Cardiac muscle cell (in vitro differentiated cells and primary cell): Measurements from ENCODE around the gene IQCM. TPM values are rescaled to one million over a fixed set of nuclear protein-coding genes. Genes with fewer than 3 reads are reported as not detected.

Experiments
- DNase-seq, 2 donors: peaks; one replicate each; pipeline versions ENCODE4 v3.0.0 to v3.0.0-alpha.2; 2010 to 2017; ENCODE audit warnings: low read depth in 1 of 2, low spot score in 1 of 2
- H3K27ac ChIP-seq: fragments of 200-600 bp; sonication (generic); 2 replicates; pipeline ENCODE4 v1.5.1; 2016
- H3K27me3 ChIP-seq: fragments of 200-600 bp; sonication (generic); 2 replicates; pipeline ENCODE4 v1.6.0; 2016; ENCODE audit warnings: control low read depth
- H3K36me3 ChIP-seq: fragments of 200-600 bp; sonication (generic); 2 replicates; pipeline ENCODE4 v1.5.1; 2016; ENCODE audit warnings: control low read depth
- H3K4me1 ChIP-seq: fragments of 200-600 bp; sonication (generic); 2 replicates; pipeline ENCODE4 v1.8.1; 2017; ENCODE audit warnings: low read depth, mild to moderate bottlenecking, mixed run types
- H3K4me3 ChIP-seq: fragments of 200-600 bp; sonication (generic); 2 replicates; pipeline ENCODE4 v1.5.1; 2016; ENCODE audit warnings: mild to moderate bottlenecking
- H3K9me3 ChIP-seq: fragments of 200-600 bp; sonication (generic); 2 replicates; pipeline ENCODE4 v1.5.1; 2017; ENCODE audit warnings: low read depth, mild to moderate bottlenecking, control low read depth
- polyA plus RNA-seq: library from polyadenylated mRNA; unstranded; fragments of >200 nt; fragmentation: Nextera tagmentation; extraction: Ambion mirVana; gene quantifications from 2 replicates; pipeline ENCODE4 v1.2.1, GENCODE V29; 2016
- total RNA-seq: library from RNA; depleted of rRNA; stranded (reverse); fragments of >200 nt; gene quantifications from 2 replicates; pipeline ENCODE4 v1.2.3, GENCODE V29; 2016
- TF ChIP-seq, protein P1 (sequence below): IDR thresholded peaks from 2 replicates; pipeline ENCODE4 v1.5.1; 2012; ENCODE audit warnings: low read depth, mild to moderate bottlenecking, low read length

The IQCM gene
- total and polyA plus RNA-seq, 2 experiments from 2014 or later: not detected

DNA sequence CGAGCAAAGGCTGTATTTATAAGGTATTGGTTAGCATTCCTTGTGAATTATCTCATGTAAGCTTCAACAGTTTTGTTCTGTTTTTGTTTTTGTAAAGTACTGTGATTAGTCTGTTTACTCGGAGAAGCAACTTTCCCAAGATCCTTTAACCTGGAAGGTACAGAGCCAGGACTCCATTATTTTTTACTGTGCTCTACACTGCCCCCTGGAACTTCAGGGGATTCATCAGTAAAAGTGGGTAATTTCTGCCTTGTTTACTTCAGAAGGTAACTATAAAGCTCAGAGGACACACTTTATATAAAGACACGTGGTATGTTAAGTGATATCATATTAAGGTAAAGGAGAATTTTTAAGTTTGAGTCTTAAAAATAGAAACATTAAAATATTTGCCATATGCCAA, 124.9 kb downstream of the IQCM start:
- no peaks in the 10 kb centered on the region for H3K36me3 ChIP-seq
- H3K27ac ChIP-seq: no peak overlapping the region
- TF ChIP-seq, protein P1, sequence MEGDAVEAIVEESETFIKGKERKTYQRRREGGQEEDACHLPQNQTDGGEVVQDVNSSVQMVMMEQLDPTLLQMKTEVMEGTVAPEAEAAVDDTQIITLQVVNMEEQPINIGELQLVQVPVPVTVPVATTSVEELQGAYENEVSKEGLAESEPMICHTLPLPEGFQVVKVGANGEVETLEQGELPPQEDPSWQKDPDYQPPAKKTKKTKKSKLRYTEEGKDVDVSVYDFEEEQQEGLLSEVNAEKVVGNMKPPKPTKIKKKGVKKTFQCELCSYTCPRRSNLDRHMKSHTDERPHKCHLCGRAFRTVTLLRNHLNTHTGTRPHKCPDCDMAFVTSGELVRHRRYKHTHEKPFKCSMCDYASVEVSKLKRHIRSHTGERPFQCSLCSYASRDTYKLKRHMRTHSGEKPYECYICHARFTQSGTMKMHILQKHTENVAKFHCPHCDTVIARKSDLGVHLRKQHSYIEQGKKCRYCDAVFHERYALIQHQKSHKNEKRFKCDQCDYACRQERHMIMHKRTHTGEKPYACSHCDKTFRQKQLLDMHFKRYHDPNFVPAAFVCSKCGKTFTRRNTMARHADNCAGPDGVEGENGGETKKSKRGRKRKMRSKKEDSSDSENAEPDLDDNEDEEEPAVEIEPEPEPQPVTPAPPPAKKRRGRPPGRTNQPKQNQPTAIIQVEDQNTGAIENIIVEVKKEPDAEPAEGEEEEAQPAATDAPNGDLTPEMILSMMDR: no peak
- H3K9me3 ChIP-seq: no peaks in the 10 kb centered on the region
- no peak for DNase-seq
- H3K27me3 ChIP-seq: no peaks in the 10 kb centered on the region
- no peak overlapping the region for H3K4me3 ChIP-seq
- H3K4me1 ChIP-seq: no peaks in the 10 kb centered on the region

DNA sequence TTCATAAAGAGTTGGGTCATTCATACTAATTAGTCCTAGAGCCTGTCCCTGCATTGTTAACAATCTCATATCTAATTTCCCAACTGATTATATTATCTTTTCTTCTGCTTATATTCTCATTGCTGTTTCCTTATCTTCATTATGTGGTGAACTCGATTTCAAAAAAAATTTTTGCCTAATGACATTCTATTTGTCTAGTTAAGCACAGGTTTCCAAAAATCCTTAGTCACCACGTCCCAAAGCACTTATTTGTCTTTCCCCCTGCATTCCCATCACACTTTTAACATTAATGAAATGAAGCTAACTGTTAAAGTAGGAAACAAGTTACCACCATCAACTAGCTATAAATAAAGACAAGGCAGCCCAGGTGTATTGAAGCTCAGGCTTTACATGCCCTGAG, 131.1 kb downstream of the IQCM start:
- Histone ChIP-seq H3K27ac (no peak overlapping the region), H3K4me1 (no peaks in the 10 kb centered on the region), H3K27me3 (no peaks in the 10 kb centered on the region), H3K9me3 (no peaks in the 10 kb centered on the region), H3K36me3 (no peaks in the 10 kb centered on the region), H3K4me3 (no peak overlapping the region)
- TF ChIP-seq, protein P1: no peak
- no peak for DNase-seq

DNA sequence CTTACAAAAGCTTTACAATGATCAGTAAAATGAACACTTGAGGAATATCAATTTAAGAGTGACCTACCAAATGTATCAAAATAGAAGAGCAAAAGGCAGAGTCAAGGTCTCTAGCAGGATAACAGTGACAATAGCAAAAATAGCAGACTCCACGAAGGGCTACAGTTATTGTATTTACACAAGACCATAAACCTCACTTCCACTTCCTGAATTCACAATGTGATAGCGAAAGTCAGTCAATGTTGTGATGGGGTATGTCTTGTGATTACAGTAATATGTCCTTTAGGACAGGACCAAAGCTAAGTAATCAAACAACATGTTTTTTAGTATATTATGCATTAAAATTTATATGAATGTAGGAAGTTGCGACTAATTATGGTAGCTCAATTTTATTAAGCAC, 139.6 kb downstream of the IQCM start:
- TF ChIP-seq, protein P1: no peak
- H3K27ac ChIP-seq: no peak overlapping the region
- H3K4me3 ChIP-seq: no peak overlapping the region

DNA sequence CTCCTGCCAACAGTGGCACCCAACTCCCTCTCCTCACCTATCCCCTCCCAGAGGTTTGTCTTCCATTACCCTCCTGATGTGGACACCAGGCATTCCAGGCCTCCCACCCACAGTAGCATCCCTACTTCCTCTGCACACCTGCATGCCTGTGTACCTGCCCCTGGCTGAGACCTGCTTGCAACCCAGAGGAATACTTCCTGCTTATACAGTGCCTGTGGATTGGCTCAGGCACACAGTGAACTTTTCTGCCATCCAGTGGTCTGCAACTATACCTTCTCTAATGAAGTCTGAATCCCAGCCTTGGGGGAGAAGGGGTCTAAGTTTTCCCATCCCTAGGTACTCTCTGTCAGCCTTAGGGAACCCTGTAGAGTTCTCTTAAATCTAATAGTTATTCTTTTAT, 169.9 kb downstream of the IQCM start:
- Histone ChIP-seq H3K4me1 (peaks cover 4% of the 10 kb centered on the region), H3K36me3 (no peaks in the 10 kb centered on the region), H3K27me3 (no peaks in the 10 kb centered on the region), H3K9me3 (no peaks in the 10 kb centered on the region), H3K4me3 (no peak overlapping the region), H3K27ac (no peak overlapping the region)
- DNase-seq: no peak
- TF ChIP-seq, protein P1: no peak

More for the DNA sequence above, 139.6 kb downstream of the IQCM start:
- no peak for DNase-seq
- Histone ChIP-seq H3K36me3 (no peaks in the 10 kb centered on the region), H3K27me3 (no peaks in the 10 kb centered on the region), H3K4me1 (no peaks in the 10 kb centered on the region), H3K9me3 (no peaks in the 10 kb centered on the region)

DNA sequence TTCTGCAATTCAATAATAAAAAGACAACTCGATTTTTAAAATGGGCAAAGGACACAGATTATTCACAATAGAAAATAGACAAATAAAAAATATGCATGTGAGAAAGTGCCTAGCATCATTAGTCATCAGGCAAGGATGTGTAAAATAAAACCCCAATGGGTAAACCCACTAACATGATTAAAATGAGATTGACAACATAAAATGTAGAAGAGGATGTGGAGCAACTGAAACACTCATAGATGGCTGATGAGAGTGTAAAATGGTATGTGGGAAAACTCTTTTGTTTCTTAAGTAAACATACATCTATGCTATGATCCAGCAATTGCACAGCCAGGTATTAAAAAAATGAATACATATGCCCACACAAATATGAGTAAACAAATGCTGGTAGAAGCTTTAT, 177.6 kb downstream of the IQCM start:
- no peak overlapping the region for H3K27ac ChIP-seq
- TF ChIP-seq, protein P1: no peak
- H3K4me1 ChIP-seq: no peaks in the 10 kb centered on the region
- DNase-seq: no peak
- no peaks in the 10 kb centered on the region for H3K36me3 ChIP-seq
- no peaks in the 10 kb centered on the region for H3K27me3 ChIP-seq
- H3K9me3 ChIP-seq: no peaks in the 10 kb centered on the region
- H3K4me3 ChIP-seq: no peak overlapping the region

DNA sequence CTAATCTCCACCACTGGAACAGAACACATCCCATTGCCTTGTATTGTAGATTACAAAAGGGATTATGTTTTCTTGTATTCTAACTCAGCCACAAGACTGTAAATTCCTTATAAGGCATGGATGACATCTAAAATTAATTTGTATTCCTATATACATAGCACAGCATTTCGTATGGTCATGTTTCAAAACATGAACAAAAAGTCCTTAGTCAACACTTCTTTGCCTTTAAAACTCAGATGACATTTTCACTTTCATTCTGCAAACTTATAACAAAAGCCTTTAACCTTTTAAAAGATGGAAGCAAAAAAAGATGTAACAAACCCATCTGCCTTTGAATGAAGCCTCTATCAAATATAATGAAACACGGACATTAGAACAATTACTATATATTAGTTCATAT, 181.3 kb downstream of the IQCM start:
- Histone ChIP-seq H3K4me1 (no peaks in the 10 kb centered on the region), H3K36me3 (no peaks in the 10 kb centered on the region), H3K27ac (no peak overlapping the region), H3K4me3 (no peak overlapping the region), H3K27me3 (no peaks in the 10 kb centered on the region), H3K9me3 (no peaks in the 10 kb centered on the region)
- TF ChIP-seq, protein P1: no peak
- DNase-seq: no peak
